IPS-11a (cell line): ENCODE data around the gene OR6K3.
"Not testable (repeated sequence)": the region's sequence is repeated elsewhere in the genome, so short reads cannot be mapped to it uniquely, and the experiment has no call there.

Source experiments
- H3K4me3 ChIP-seq: one replicate; pipeline ENCODE4 v1.5.1; 2013; ENCODE audit warnings: low read depth, low read length, control low read depth

OR6K3 gene

GRCh38 chr1:158688343-158688742 is 32.2 kb downstream of the OR6K3 start:
- not testable (repeated sequence) for H3K4me3 ChIP-seq

- no peak overlapping the region for H3K4me3 ChIP-seq
Observed at GRCh38 chr1:158687037-158687436, 33.5 kb downstream of the OR6K3 start.

GRCh38 chr1:158686111-158687009 is 34.2 kb downstream of the OR6K3 start, which contains the start of gene SPTA1:
Gene SPTA1 (minus strand): TSS chr1:158686715. CDS start chr1:158686517, 198 bp downstream.
- H3K4me3 ChIP-seq: no peak within 1 kb of the TSS

- no peak overlapping the region for H3K4me3 ChIP-seq
Observed at GRCh38 chr1:158685085-158685484, 35.4 kb downstream of the OR6K3 start.

GRCh38 chr1:158681606-158682005 is 38.9 kb downstream of the OR6K3 start:
- no peak overlapping the region for H3K4me3 ChIP-seq

GRCh38 chr1:158679289-158679688 is 41.2 kb downstream of the OR6K3 start:
- H3K4me3 ChIP-seq: no peak overlapping the region

- H3K4me3 ChIP-seq: no peak overlapping the region
Observed at GRCh38 chr1:158675563-158676323, 44.8 kb downstream of the OR6K3 start.

- H3K4me3 ChIP-seq: no peak overlapping the region
Observed at GRCh38 chr1:158674302-158674701, 46.2 kb downstream of the OR6K3 start.
